GM23338 (cell line): Measurements from ENCODE around the gene PLEKHG2. TPM values are rescaled to one million over a fixed set of nuclear protein-coding genes. Genes with fewer than 3 reads are reported as not detected.

Source experiments
- ATAC-seq: fragments of 200-7000 bp; cut with Tn5 transposase; 3 replicates; pipeline ENCODE4 v1.9.1; 2020
- DNase-seq: peaks from one replicate; pipeline ENCODE4 v3.0.0-alpha.2; 2015; ENCODE audit warnings: low spot score
- H2AFZ ChIP-seq: fragments of 200-600 bp; sonication (generic); 2 replicates; pipeline ENCODE4 v1.8.0; 2016; ENCODE audit warnings: antibody characterized with exemption, mild to moderate bottlenecking, moderate library complexity
- H3F3A ChIP-seq: fragments of 200-600 bp; sonication (generic); replicated peaks from 2 replicates; pipeline ENCODE4 v1.8.0; 2017; ENCODE audit warnings: antibody characterized with exemption, mixed run types, low read depth
- H3K27ac ChIP-seq: fragments of 200-600 bp; sonication (generic); 2 replicates; pipeline ENCODE4 v1.6.1; 2016; ENCODE audit warnings: low read depth
- H3K27me3 ChIP-seq: fragments of 200-600 bp; sonication (generic); 2 replicates; pipeline ENCODE4 v1.8.0; 2016; ENCODE audit warnings: mild to moderate bottlenecking, mixed run types, moderate library complexity; ENCODE audit not compliant: insufficient read depth
- H3K36me3 ChIP-seq: fragments of 200-600 bp; sonication (generic); 2 replicates; pipeline ENCODE4 v1.8.0; 2016; ENCODE audit warnings: mild to moderate bottlenecking; ENCODE audit not compliant: insufficient read depth
- H3K4me1 ChIP-seq: fragments of 200-600 bp; sonication (generic); 2 replicates; pipeline ENCODE4 v1.8.0; 2016; ENCODE audit warnings: mild to moderate bottlenecking, moderate library complexity; ENCODE audit not compliant: insufficient read depth
- H3K4me2 ChIP-seq: fragments of 200-600 bp; sonication (generic); 2 replicates; pipeline ENCODE4 v1.7.1; 2017; ENCODE audit warnings: mixed run types
- H3K4me3 ChIP-seq: fragments of 200-600 bp; sonication (generic); 2 replicates; pipeline ENCODE4 v1.6.1; 2016; ENCODE audit warnings: mixed run types
- H3K79me2 ChIP-seq: fragments of 200-600 bp; sonication (generic); replicated peaks from 2 replicates; pipeline ENCODE4 v1.8.0; 2017; ENCODE audit warnings: mild to moderate bottlenecking; ENCODE audit not compliant: insufficient read depth
- H3K9me2 ChIP-seq: fragments of 200-600 bp; sonication (generic); 2 replicates; pipeline ENCODE4 v1.8.0; 2017; ENCODE audit not compliant: insufficient read depth
- H4K20me1 ChIP-seq: fragments of 200-600 bp; sonication (generic); replicated peaks from 2 replicates; pipeline ENCODE4 v1.8.0; 2017; ENCODE audit warnings: mild to moderate bottlenecking; ENCODE audit not compliant: insufficient read depth
- H3K27ac Mint-ChIP-seq: 2 replicates; pipeline ENCODE4 v1.8.0; 2020; ENCODE audit warnings: inconsistent platforms, mild to moderate bottlenecking, moderate library complexity, mixed read lengths
- H3K27me3 Mint-ChIP-seq: 3 replicates; pipeline ENCODE4 v1.8.0; 2022; ENCODE audit warnings: low read depth, mild to moderate bottlenecking, moderate library complexity, mixed read lengths, inconsistent platforms; ENCODE audit not compliant: insufficient read depth, poor library complexity
- H3K36me3 Mint-ChIP-seq: 3 replicates; pipeline ENCODE4 v1.8.0; 2021; ENCODE audit warnings: low read depth, mild to moderate bottlenecking, inconsistent platforms, moderate library complexity, mixed read lengths
- H3K4me1 Mint-ChIP-seq: 3 replicates; pipeline ENCODE4 v1.8.0; 2020; ENCODE audit warnings: mild to moderate bottlenecking, inconsistent platforms, mixed read lengths
- H3K4me3 Mint-ChIP-seq: 3 replicates; pipeline ENCODE4 v1.8.0; 2021; ENCODE audit warnings: moderate library complexity, mild to moderate bottlenecking, inconsistent platforms, mixed read lengths
- H3K9me3 Mint-ChIP-seq: 3 replicates; pipeline ENCODE4 v1.8.0; 2020; ENCODE audit warnings: moderate library complexity, mild to moderate bottlenecking, inconsistent platforms, mixed read lengths
- CREB1 ChIP-seq: fragments of 250-450 bp; sonication (Bioruptor Pico); IDR thresholded peaks from 2 replicates; pipeline ENCODE4 v1.5.0; 2020; ENCODE audit warnings: low read depth, mild to moderate bottlenecking, moderate library complexity
- CTCF ChIP-seq, 2 experiments: fragments of 200-600 bp in 1 of 2; sonication (generic) in 1 of 2; conservative IDR thresholded peaks; 2 replicates each; pipeline versions ENCODE4 v1.5.1 to v1.6.1; 2016 to 2017; ENCODE audit warnings: antibody characterized with exemption in 2 of 2, low read depth in 2 of 2, mild to moderate bottlenecking in 2 of 2, moderate library complexity in 1 of 2
- ETS1 ChIP-seq: IDR thresholded peaks from 2 replicates; pipeline ENCODE4 v1.6.1; 2016; ENCODE audit warnings: antibody characterized with exemption
- EZH2phosphoT487 ChIP-seq: fragments of 200-600 bp; sonication (generic); IDR thresholded peaks from one replicate; pipeline ENCODE4 v1.8.1; 2018; ENCODE audit warnings: antibody characterized with exemption; ENCODE audit not compliant: unreplicated experiment
- JUNB ChIP-seq: IDR thresholded peaks from one replicate; pipeline ENCODE4 v1.6.1; 2016; ENCODE audit warnings: antibody characterized with exemption; ENCODE audit not compliant: unreplicated experiment
- NANOG ChIP-seq: IDR thresholded peaks from 2 replicates; pipeline ENCODE4 v1.6.1; 2016; ENCODE audit warnings: antibody characterized with exemption, borderline replicate concordance
- POLR2AphosphoS5 ChIP-seq: IDR thresholded peaks from 2 replicates; pipeline ENCODE4 v1.6.1; 2016; ENCODE audit warnings: antibody characterized with exemption, low read depth
- STAT1 ChIP-seq: IDR thresholded peaks from one replicate; pipeline ENCODE4 v1.6.1; 2016; ENCODE audit warnings: antibody characterized with exemption; ENCODE audit not compliant: unreplicated experiment
- ZNF331 ChIP-seq: fragments of 250-450 bp; sonication (Bioruptor Pico); IDR thresholded peaks from 2 replicates; pipeline ENCODE4 v1.5.0; 2020; ENCODE audit warnings: low read depth, mild to moderate bottlenecking, moderate library complexity
- ZNF462 ChIP-seq: fragments of 250-450 bp; sonication (Bioruptor Pico); IDR thresholded peaks from 2 replicates; pipeline ENCODE4 v1.5.0; 2020; ENCODE audit warnings: mild to moderate bottlenecking, moderate library complexity
- polyA plus RNA-seq: library from polyadenylated mRNA; unstranded; fragments of >200 nt; fragmentation: Nextera tagmentation; extraction: Ambion mirVana; gene quantifications from 2 replicates; pipeline ENCODE4 v1.2.1, GENCODE V29; 2016
- total RNA-seq: library from RNA; depleted of rRNA; stranded (reverse); fragments of >200 nt; shearing (Covaris generic); gene quantifications from 2 replicates; pipeline ENCODE4 v1.2.3, GENCODE V29; 2014

The PLEKHG2 gene
- total and polyA plus RNA-seq, 2 experiments from 2014 or later, result 15.5 to 41.3 TPM

GRCh38 chr19:39469036-39469435, 56.6 kb downstream of the PLEKHG2 start:
- H3K27me3 Mint-ChIP-seq, result peaks cover 7% of the 10 kb centered on the region
- no peak overlapping the region for H2AFZ ChIP-seq
- H3K79me2 ChIP-seq, result no peaks in the 10 kb centered on the region
- peak; percentile 29 for DNase-seq
- no peaks in the 10 kb centered on the region for H3K27me3 ChIP-seq
- H3K4me3 ChIP-seq, result no peak overlapping the region
- no peak overlapping the region for H3K4me3 Mint-ChIP-seq
- no peaks in the 10 kb centered on the region; the same call in 2 of the 3 replicates for H3K9me3 Mint-ChIP-seq
- peaks cover 75% of the 10 kb centered on the region for H3K36me3 Mint-ChIP-seq
- ATAC-seq, result peak; percentile 55
- H3K4me2 ChIP-seq, result no peak overlapping the region
- 0 out of 2 replicates have a peak, but pooled peaks cover 10% of the 10 kb centered on the region for H3F3A ChIP-seq
- no peak overlapping the region for H3K27ac ChIP-seq
- H3K9me2 ChIP-seq, result no peaks in the 10 kb centered on the region
- TF ChIP-seq NANOG (no peak), CTCF (conservative IDR thresholded peaks at IDR 0.05; ENCODE audit: low read depth in 2 of 2) (0 out of 4 replicates have a peak, but pooled peaks of 1 of the 2 experiments have one; percentile 9), JUNB (no peak)
- H3K4me1 Mint-ChIP-seq, result no peaks in the 10 kb centered on the region; the same call in 2 of the 3 replicates
- no peak overlapping the region for H3K27ac Mint-ChIP-seq
- peaks cover 18% of the 10 kb centered on the region; the same call in 1 of the 2 replicates for H4K20me1 ChIP-seq
- H3K4me1 ChIP-seq, result no peaks in the 10 kb centered on the region
- peaks cover 38% of the 10 kb centered on the region for H3K36me3 ChIP-seq

- Histone ChIP-seq H3K79me2 (no peaks in the 10 kb centered on the region; the same call in 1 of the 2 replicates), H2AFZ (no peak overlapping the region), H3K27me3 (no peaks in the 10 kb centered on the region), H3K4me1 (no peaks in the 10 kb centered on the region), H3K4me2 (no peak overlapping the region), H3F3A (peaks cover 13% of the 10 kb centered on the region; the same call in 1 of the 2 replicates), H3K9me2 (no peaks in the 10 kb centered on the region), H4K20me1 (peaks cover 18% of the 10 kb centered on the region; the same call in 1 of the 2 replicates), H3K36me3 (peaks cover 38% of the 10 kb centered on the region), H3K27ac (no peak overlapping the region), H3K4me3 (no peak overlapping the region)
- DNase-seq (no peak), ATAC-seq (no peak)
- peaks cover 9% of the 10 kb centered on the region for H3K27me3 Mint-ChIP-seq
- peaks cover 2% of the 10 kb centered on the region for H3K4me1 Mint-ChIP-seq
- no peaks in the 10 kb centered on the region; the same call in 2 of the 3 replicates for H3K9me3 Mint-ChIP-seq
- H3K4me3 Mint-ChIP-seq, result no peak overlapping the region; the same call in 2 of the 3 replicates
- no peak overlapping the region for H3K27ac Mint-ChIP-seq
- peaks cover 79% of the 10 kb centered on the region for H3K36me3 Mint-ChIP-seq
- TF ChIP-seq ZNF462 (CRISPR knock-in tag) (no peak), ZNF331 (CRISPR knock-in tag) (no peak), CREB1 (CRISPR knock-in tag) (no peak), ETS1 (no peak), CTCF (conservative IDR thresholded peaks at IDR 0.05; ENCODE audit: low read depth in 2 of 2) (no peak), NANOG (no peak), EZH2phosphoT487 (no peak), STAT1 (no peak), POLR2AphosphoS5 (no peak), JUNB (no peak)
Observed at GRCh38 chr19:39469567-39469966, 57.1 kb downstream of the PLEKHG2 start.
